ENCODE results near the gene OR6S1. TPM values are rescaled to one million over a fixed set of nuclear protein-coding genes. Genes with fewer than 3 reads are reported as not detected.

The OR6S1 gene
- total and polyA plus RNA-seq, 4 donors = not detected

DNA sequence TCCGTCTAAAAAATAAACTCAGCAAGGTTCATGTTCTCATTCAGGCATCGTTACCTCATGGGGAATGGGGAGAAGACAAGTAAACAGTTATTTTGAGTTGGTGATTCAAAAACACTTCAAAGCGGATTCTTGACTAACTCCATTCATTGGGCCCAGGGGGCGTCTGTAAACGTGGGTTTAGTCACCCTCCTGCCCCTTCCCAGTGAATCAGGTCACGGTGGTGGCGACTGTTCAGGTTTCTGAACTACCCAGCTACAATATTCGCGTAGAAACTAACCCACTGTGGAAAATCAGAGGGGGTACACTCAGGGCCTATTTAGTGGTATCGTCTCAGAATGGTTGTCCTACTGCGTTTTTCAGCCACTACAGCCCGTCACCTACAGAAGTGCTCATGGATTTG lies 15.2 kb downstream of the OR6S1 start:
- H3K27ac ChIP-seq (ENCODE audit: low read depth in 1 of 2, low read length in 2 of 2) = no peak overlapping the region
- peaks cover 0 to 2% (median 0%) of the 10 kb centered on the region in 4 donors for H3K9me3 ChIP-seq (ENCODE audit: control insufficient read depth in 4 of 4, low read length in 3 of 4)
- DNase-seq (ENCODE audit: low spot score) = no peak
- peaks cover 0 to 24% (median 8%) of the 10 kb centered on the region in 4 donors for H3K27me3 ChIP-seq (ENCODE audit: control insufficient read depth in 4 of 4, insufficient read depth in 4 of 4, low read length in 3 of 4)
- TF ChIP-seq HNF4G (IDR thresholded peaks at IDR 0.05) (no peak), SP1 (IDR thresholded peaks at IDR 0.05) (no peak), FOXA2 (IDR thresholded peaks at IDR 0.05) (no peak)
- WGBS = 39% methylated on average over 12 of the region's 12 CpGs
- no peak overlapping the region for H3K4me3 ChIP-seq (ENCODE audit: low read depth in 1 of 3, low read length in 3 of 3)
- H3K4me1 ChIP-seq (ENCODE audit: control insufficient read depth in 4 of 4, insufficient read depth in 4 of 4, low read length in 3 of 4) = peaks cover 0 to 4% (median 3%) of the 10 kb centered on the region in 4 donors
- H3K9ac ChIP-seq (ENCODE audit: low read depth in 1 of 2, low read length in 2 of 2) = no peak overlapping the region
- no peaks in the 10 kb centered on the region for H3K36me3 ChIP-seq (ENCODE audit: control insufficient read depth in 4 of 4, insufficient read depth in 3 of 4, low read depth in 1 of 4, low read length in 3 of 4)

DNA sequence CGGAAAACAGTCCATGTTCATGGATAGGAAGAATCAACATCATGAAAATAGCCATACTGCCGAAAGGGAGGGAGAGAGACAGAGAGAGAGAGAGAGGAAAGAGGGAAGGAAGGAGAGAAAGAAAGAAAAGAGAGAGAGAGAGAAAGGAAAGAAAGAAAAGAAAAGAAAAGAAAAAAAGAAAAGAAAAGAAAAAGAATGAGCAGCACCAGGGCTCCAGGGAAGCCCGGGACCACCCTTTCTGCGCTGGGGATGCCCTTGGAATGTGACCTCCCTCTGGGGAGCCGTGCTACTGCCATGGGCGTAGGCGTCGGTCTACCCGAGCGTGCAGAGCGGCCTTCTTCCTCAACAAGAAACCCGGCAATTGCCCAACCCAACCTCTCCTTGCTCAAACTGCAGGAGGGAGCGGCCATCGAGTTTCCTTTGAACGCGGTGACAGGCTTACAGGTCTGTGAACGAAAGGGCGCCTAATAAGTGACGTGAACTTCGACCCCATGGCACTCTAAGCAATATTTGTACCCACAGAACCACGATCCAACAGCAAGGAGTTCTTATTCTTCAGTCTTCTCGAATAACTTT lies 16.9 kb downstream of the OR6S1 start:
- TF ChIP-seq EGR1 (IDR thresholded peaks at IDR 0.05; ENCODE audit: low read depth in 2 of 2) = no peak
- TF ChIP-seq GABPA (IDR thresholded peaks at IDR 0.05 in 1 of 2, conservative IDR thresholded peaks at IDR 0.05 in 1 of 2) = no peak
- TF ChIP-seq HNF4A (conservative IDR thresholded peaks at IDR 0.05) = no peak
- TF ChIP-seq, protein P1, sequence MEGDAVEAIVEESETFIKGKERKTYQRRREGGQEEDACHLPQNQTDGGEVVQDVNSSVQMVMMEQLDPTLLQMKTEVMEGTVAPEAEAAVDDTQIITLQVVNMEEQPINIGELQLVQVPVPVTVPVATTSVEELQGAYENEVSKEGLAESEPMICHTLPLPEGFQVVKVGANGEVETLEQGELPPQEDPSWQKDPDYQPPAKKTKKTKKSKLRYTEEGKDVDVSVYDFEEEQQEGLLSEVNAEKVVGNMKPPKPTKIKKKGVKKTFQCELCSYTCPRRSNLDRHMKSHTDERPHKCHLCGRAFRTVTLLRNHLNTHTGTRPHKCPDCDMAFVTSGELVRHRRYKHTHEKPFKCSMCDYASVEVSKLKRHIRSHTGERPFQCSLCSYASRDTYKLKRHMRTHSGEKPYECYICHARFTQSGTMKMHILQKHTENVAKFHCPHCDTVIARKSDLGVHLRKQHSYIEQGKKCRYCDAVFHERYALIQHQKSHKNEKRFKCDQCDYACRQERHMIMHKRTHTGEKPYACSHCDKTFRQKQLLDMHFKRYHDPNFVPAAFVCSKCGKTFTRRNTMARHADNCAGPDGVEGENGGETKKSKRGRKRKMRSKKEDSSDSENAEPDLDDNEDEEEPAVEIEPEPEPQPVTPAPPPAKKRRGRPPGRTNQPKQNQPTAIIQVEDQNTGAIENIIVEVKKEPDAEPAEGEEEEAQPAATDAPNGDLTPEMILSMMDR (IDR thresholded peaks at IDR 0.05; ENCODE audit: low read depth, low read length, missing input control) = no peak
- TF ChIP-seq, protein P2, sequence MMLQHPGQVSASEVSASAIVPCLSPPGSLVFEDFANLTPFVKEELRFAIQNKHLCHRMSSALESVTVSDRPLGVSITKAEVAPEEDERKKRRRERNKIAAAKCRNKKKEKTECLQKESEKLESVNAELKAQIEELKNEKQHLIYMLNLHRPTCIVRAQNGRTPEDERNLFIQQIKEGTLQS (IDR thresholded peaks at IDR 0.05) = no peak
- no peak for TF ChIP-seq NR2F2 (IDR thresholded peaks at IDR 0.05)
- TF ChIP-seq FOXA2 (IDR thresholded peaks at IDR 0.05) = no peak
- TF ChIP-seq, protein P3, sequence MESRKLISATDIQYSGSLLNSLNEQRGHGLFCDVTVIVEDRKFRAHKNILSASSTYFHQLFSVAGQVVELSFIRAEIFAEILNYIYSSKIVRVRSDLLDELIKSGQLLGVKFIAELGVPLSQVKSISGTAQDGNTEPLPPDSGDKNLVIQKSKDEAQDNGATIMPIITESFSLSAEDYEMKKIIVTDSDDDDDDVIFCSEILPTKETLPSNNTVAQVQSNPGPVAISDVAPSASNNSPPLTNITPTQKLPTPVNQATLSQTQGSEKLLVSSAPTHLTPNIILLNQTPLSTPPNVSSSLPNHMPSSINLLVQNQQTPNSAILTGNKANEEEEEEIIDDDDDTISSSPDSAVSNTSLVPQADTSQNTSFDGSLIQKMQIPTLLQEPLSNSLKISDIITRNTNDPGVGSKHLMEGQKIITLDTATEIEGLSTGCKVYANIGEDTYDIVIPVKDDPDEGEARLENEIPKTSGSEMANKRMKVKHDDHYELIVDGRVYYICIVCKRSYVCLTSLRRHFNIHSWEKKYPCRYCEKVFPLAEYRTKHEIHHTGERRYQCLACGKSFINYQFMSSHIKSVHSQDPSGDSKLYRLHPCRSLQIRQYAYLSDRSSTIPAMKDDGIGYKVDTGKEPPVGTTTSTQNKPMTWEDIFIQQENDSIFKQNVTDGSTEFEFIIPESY (IDR thresholded peaks at IDR 0.05) = no peak
- no peak for TF ChIP-seq JUND (IDR thresholded peaks at IDR 0.05)
- no peak for TF ChIP-seq RAD21 (IDR thresholded peaks at IDR 0.05)
- TF ChIP-seq, protein P4, sequence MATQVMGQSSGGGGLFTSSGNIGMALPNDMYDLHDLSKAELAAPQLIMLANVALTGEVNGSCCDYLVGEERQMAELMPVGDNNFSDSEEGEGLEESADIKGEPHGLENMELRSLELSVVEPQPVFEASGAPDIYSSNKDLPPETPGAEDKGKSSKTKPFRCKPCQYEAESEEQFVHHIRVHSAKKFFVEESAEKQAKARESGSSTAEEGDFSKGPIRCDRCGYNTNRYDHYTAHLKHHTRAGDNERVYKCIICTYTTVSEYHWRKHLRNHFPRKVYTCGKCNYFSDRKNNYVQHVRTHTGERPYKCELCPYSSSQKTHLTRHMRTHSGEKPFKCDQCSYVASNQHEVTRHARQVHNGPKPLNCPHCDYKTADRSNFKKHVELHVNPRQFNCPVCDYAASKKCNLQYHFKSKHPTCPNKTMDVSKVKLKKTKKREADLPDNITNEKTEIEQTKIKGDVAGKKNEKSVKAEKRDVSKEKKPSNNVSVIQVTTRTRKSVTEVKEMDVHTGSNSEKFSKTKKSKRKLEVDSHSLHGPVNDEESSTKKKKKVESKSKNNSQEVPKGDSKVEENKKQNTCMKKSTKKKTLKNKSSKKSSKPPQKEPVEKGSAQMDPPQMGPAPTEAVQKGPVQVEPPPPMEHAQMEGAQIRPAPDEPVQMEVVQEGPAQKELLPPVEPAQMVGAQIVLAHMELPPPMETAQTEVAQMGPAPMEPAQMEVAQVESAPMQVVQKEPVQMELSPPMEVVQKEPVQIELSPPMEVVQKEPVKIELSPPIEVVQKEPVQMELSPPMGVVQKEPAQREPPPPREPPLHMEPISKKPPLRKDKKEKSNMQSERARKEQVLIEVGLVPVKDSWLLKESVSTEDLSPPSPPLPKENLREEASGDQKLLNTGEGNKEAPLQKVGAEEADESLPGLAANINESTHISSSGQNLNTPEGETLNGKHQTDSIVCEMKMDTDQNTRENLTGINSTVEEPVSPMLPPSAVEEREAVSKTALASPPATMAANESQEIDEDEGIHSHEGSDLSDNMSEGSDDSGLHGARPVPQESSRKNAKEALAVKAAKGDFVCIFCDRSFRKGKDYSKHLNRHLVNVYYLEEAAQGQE (IDR thresholded peaks at IDR 0.05) = no peak
- H3K27ac ChIP-seq (ENCODE audit: low read depth in 1 of 2, low read length in 2 of 2) = no peak overlapping the region
- H3K4me1 ChIP-seq (ENCODE audit: control insufficient read depth in 4 of 4, insufficient read depth in 4 of 4, low read length in 3 of 4) = peaks cover 0 to 10% (median 5%) of the 10 kb centered on the region in 4 donors
- 25% methylated on average over 22 of the region's 22 CpGs for WGBS
- no peak for DNase-seq (ENCODE audit: low spot score)
- no peaks in the 10 kb centered on the region for H3K9me3 ChIP-seq (ENCODE audit: control insufficient read depth in 4 of 4, low read length in 3 of 4)
- H3K36me3 ChIP-seq (ENCODE audit: control insufficient read depth in 4 of 4, insufficient read depth in 3 of 4, low read depth in 1 of 4, low read length in 3 of 4) = no peaks in the 10 kb centered on the region
- no peak overlapping the region for H3K4me3 ChIP-seq (ENCODE audit: low read depth in 1 of 3, low read length in 3 of 3)
- no peak overlapping the region for H3K9ac ChIP-seq (ENCODE audit: low read depth in 1 of 2, low read length in 2 of 2)
- H3K27me3 ChIP-seq (ENCODE audit: control insufficient read depth in 4 of 4, insufficient read depth in 4 of 4, low read length in 3 of 4) = peaks cover 0 to 21% (median 6%) of the 10 kb centered on the region in 4 donors
